ENCODE results near the gene BAIAP2L2.

BAIAP2L2 gene

DNA sequence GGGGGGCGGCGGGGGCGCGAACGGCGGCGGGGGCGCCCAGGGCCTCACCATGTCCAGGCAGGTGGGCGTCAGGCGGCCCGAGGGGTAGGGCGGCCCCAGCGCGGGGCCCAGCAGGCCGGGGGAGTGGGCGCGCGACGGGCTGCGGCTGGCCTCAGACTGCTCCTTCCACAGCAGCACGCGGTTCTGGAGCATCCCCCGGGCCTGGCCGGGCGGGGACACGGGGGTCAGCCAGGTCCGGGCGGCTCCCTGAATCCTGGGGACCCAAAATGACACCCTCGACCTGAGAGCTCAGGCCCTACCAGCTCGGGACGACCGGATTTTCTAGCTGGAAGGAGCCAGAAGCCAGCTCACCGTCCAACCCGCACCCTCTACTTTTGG, 21.0 kb downstream of the BAIAP2L2 start:
- no peak overlapping the region for H3K4me3 ChIP-seq (ENCODE audit: low read depth, low read length)
- no peak for DNase-seq (ENCODE audit: low read depth)
- TF ChIP-seq, protein P1, sequence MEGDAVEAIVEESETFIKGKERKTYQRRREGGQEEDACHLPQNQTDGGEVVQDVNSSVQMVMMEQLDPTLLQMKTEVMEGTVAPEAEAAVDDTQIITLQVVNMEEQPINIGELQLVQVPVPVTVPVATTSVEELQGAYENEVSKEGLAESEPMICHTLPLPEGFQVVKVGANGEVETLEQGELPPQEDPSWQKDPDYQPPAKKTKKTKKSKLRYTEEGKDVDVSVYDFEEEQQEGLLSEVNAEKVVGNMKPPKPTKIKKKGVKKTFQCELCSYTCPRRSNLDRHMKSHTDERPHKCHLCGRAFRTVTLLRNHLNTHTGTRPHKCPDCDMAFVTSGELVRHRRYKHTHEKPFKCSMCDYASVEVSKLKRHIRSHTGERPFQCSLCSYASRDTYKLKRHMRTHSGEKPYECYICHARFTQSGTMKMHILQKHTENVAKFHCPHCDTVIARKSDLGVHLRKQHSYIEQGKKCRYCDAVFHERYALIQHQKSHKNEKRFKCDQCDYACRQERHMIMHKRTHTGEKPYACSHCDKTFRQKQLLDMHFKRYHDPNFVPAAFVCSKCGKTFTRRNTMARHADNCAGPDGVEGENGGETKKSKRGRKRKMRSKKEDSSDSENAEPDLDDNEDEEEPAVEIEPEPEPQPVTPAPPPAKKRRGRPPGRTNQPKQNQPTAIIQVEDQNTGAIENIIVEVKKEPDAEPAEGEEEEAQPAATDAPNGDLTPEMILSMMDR (IDR thresholded peaks at IDR 0.05; ENCODE audit: insufficient read depth, low read depth, low read length, missing control alignments), result no peak

DNA sequence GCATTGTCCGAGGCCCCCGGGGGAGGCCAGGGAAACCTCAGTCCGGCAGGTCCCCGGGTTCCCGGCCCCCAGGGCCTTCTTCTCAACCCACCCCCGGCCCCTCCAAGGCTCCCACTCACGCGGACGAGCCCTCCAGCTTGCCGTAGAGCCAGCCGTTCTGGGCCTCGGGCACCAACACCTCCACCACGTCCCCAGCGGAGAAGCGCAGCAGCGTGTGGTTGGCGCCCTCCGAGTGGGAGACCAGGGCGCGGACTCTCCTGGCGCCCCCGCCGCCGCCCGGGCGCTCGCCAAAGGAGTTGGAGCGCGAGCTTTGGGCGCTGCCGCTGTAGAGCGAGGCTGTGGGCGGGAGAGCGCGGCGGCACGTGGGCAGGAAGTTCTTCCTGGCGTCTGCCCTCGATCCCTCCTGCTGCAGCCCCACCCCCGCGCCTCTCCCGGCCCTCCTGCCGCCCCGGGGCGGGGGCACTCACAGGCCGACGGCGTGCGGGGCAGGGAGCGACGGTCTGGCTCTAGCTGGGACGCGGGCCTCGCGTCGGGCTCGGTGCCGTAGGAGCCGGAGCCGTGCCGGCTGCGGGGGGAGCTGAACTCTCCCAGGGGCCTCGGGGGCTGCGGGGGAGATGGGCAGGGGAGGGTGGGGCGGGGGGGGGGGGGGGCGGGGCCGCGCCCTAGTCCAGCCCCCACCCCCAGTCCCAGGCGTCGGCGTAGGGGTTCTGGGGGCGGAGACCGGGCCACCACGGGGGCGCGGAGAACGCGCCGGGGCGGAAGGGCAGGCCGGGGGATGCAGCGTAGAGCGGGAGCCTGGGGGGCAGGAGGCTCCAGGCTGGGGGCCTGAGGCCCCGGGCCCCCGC, 21.6 kb downstream of the BAIAP2L2 start:
- no peak for DNase-seq (ENCODE audit: low read depth)
- TF ChIP-seq, protein P1 (IDR thresholded peaks at IDR 0.05; ENCODE audit: insufficient read depth, low read depth, low read length, missing control alignments), result no peak
- no peak overlapping the region for H3K4me3 ChIP-seq (ENCODE audit: low read depth, low read length)

DNA sequence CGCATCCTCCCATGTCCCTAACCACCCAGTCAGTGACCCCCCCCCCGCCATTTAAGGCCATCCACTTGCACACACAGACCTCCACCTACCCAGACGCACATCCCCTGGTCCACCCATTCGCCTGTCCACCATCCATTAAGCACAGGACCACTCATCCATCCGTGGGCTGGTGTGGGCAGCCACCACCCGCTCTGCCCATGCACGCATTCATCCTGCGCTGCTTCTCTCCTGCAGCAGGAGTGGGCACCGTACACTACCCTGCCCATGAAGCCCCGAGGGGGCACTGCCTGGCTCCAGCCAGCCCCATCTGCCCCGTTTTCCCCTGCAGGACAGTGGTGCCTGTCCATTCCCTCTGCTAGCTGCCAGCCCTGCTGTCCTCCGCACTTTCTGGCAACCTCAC, 22.6 kb downstream of the BAIAP2L2 start:
- TF ChIP-seq, protein P1 (IDR thresholded peaks at IDR 0.05; ENCODE audit: insufficient read depth, low read depth, low read length, missing control alignments), result no peak
- no peak overlapping the region for H3K4me3 ChIP-seq (ENCODE audit: low read depth, low read length)
- no peak for DNase-seq (ENCODE audit: low read depth)

DNA sequence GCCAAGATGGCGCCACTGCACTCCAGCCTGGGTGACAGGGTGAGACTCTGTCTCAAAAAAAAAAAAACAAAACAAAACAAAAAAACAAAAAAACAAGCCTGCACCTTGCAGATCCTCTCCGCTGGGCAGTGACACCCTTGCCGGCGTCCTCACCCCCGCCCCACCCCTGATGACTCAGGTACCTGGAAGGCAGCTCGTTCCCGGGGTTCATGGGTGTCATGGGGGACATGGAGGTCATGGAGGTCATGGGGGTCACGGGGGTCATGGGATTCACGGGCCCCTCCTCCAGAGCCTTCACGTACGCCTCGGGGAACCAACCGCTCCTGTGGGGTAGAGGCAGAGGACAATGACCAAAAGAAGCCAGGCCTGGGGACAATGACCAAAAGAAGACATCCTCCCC, 23.5 kb downstream of the BAIAP2L2 start:
- DNase-seq (ENCODE audit: low read depth), result no peak
- H3K4me3 ChIP-seq (ENCODE audit: low read depth, low read length), result no peak overlapping the region
- TF ChIP-seq, protein P1 (IDR thresholded peaks at IDR 0.05; ENCODE audit: insufficient read depth, low read depth, low read length, missing control alignments), result no peak

DNA sequence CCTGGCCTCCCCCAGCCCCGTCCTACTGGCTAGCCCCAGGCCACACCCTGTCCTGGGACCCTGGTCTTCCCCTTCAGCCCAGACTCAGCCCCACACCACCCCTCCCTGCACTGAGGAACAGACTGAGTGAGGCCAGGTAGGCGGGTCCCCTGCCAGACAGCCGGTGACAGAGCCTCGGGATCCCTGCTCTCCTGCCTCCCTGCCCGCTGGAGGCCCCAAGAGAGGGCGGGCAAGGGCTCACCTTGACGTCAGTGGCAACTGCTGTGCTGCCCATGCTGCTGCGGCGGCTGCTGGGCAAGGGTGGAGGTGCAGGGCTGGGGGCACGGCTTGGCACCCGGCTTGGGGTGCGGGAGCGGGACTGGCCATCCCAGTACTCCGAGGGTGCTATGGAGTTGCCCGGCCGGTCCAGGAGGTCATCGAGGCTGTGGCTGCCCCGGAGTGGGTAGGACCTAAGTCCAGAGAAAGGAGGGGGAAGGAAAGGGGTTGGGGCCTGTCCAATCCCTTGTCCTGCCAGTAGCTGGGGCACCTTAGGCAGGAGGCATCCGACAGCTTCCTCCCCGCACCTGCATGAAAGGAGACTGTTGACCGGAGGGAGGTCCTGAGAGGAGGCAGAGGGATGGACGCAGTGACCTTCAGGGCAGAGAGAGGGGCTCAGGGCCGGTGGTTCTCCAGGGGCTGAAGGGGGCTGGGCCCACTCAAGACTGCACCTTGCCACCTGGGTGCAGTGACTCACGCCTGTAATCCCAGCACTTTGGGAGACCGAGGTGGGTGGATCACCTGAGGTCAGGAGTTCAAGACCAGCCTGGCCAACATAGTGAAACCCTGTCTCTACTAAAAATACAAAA, 24.3 kb downstream of the BAIAP2L2 start:
- no peak for DNase-seq (ENCODE audit: low read depth)
- TF ChIP-seq, protein P1 (IDR thresholded peaks at IDR 0.05; ENCODE audit: insufficient read depth, low read depth, low read length, missing control alignments), result no peak
- H3K4me3 ChIP-seq (ENCODE audit: low read depth, low read length), result no peak overlapping the region

DNA sequence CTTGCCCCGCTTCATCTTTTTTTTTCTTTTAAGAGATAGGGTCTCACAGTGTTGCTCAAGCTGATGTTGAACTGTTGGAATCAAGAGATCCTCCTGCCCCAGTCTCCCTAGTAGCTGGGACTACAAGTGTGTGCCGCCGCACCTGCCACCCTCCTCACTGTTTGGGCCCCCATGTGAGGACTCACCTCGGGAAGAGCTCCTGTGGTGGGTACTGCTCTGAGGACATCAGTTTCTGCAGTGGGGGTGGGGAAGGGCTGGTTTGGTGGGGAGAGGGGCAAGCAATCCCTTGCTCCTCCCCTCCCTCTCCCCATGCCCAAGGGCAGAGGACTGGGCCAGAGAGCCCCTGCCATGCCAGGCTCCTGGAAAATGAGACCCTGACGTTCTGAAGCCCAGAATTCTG, 25.0 kb downstream of the BAIAP2L2 start:
- TF ChIP-seq, protein P1 (IDR thresholded peaks at IDR 0.05; ENCODE audit: insufficient read depth, low read depth, low read length, missing control alignments), result no peak
- H3K4me3 ChIP-seq (ENCODE audit: low read depth, low read length), result no peak overlapping the region
- DNase-seq (ENCODE audit: low read depth), result no peak
